Retinal pigment epithelial cell (primary cell): Measurements from ENCODE around the gene KIFBP.
A peak's percentile ranks its signal among the peaks of the same experiment; 100 is the strongest.

Source experiments
- DNase-seq: peaks from one replicate; pipeline ENCODE4 v3.0.0-alpha.2; 2010; ENCODE audit warnings: low read depth
- H3K4me3 ChIP-seq: 2 replicates; pipeline ENCODE4 v1.5.1; 2011; ENCODE audit warnings: mild to moderate bottlenecking, low read length, control low read depth, moderate library complexity
- CTCF ChIP-seq: conservative IDR thresholded peaks from 2 replicates; pipeline ENCODE4 v1.5.1; 2011; ENCODE audit warnings: low read depth, low read length, control low read depth, inconsistent platforms

KIFBP gene

GRCh38 chr10:69057261-69057950 lies 68.8 kb downstream of the KIFBP start:
- DNase-seq, result no peak
- no peak overlapping the region for H3K4me3 ChIP-seq
- TF ChIP-seq CTCF, result no peak

- no peak for DNase-seq
- H3K4me3 ChIP-seq, result no peak overlapping the region
- no peak for TF ChIP-seq CTCF
Observed at GRCh38 chr10:69057951-69058297, 69.3 kb downstream of the KIFBP start.

GRCh38 chr10:69060127-69060798 lies 71.7 kb downstream of the KIFBP start:
- DNase-seq, result no peak
- H3K4me3 ChIP-seq, result no peak overlapping the region
- TF ChIP-seq CTCF, result no peak

- peak overlapping the region; percentile 27 for H3K4me3 ChIP-seq
- no peak for TF ChIP-seq CTCF
- peak; percentile 98 for DNase-seq
Observed at GRCh38 chr10:69061305-69062161, 72.9 kb downstream of the KIFBP start.

- DNase-seq, result no peak
- TF ChIP-seq CTCF, result no peak
- H3K4me3 ChIP-seq, result no peak overlapping the region
Observed at GRCh38 chr10:69062901-69063300, 74.3 kb downstream of the KIFBP start.

GRCh38 chr10:69064762-69065328 lies 76.2 kb downstream of the KIFBP start:
- no peak overlapping the region for H3K4me3 ChIP-seq
- no peak for DNase-seq
- no peak for TF ChIP-seq CTCF
